AG10803 (cell line): Measurements from ENCODE around the gene KLHL3.

Experiments
- DNase-seq: peaks from one replicate; pipeline ENCODE4 v3.0.0; 2010; ENCODE audit warnings: low read depth
- H3K4me3 ChIP-seq: 2 replicates; pipeline ENCODE4 v1.5.1; 2011; ENCODE audit warnings: mild to moderate bottlenecking, low read length, control low read depth
- CTCF ChIP-seq: conservative IDR thresholded peaks from 2 replicates; pipeline ENCODE4 v1.5.1; 2011; ENCODE audit warnings: mild to moderate bottlenecking, low read length, control low read depth, inconsistent platforms

The KLHL3 gene

GRCh38 chr5:137669811-137670210 is 66.1 kb downstream of the KLHL3 start:
- no peak for TF ChIP-seq CTCF
- DNase-seq, result no peak
- no peak overlapping the region for H3K4me3 ChIP-seq

GRCh38 chr5:137668637-137669036 is 67.3 kb downstream of the KLHL3 start:
- DNase-seq, result no peak

GRCh38 chr5:137667341-137667740 is 68.5 kb downstream of the KLHL3 start:
- DNase-seq, result no peak
- no peak overlapping the region for H3K4me3 ChIP-seq
- TF ChIP-seq CTCF, result no peak

More at GRCh38 chr5:137668637-137669036, 67.3 kb downstream of the KLHL3 start:
- H3K4me3 ChIP-seq, result no peak overlapping the region
- no peak for TF ChIP-seq CTCF

- no peak for TF ChIP-seq CTCF
- DNase-seq, result no peak
These were observed 69.0 kb downstream of the KLHL3 start for GRCh38 chr5:137666901-137667300.

GRCh38 chr5:137666461-137666850 is 69.4 kb downstream of the KLHL3 start:
- peak; percentile 19 for DNase-seq
- TF ChIP-seq CTCF, result no peak
- H3K4me3 ChIP-seq, result no peak overlapping the region

More at GRCh38 chr5:137666901-137667300, 69.0 kb downstream of the KLHL3 start:
- no peak overlapping the region for H3K4me3 ChIP-seq

- DNase-seq, result no peak
- no peak for TF ChIP-seq CTCF
These were observed 70.0 kb downstream of the KLHL3 start for GRCh38 chr5:137665678-137666460.

GRCh38 chr5:137660349-137660817 is 75.5 kb downstream of the KLHL3 start:
- no peak overlapping the region for H3K4me3 ChIP-seq
- DNase-seq, result peak; percentile 73
- peak; percentile 87 for TF ChIP-seq CTCF

More at GRCh38 chr5:137665678-137666460, 70.0 kb downstream of the KLHL3 start:
- H3K4me3 ChIP-seq, result no peak overlapping the region
